K562 (cell line): Measurements from ENCODE around the gene TMA16. TPM values are rescaled to one million over a fixed set of nuclear protein-coding genes. Genes with fewer than 3 reads are reported as not detected.

Experiments
- ARID4B ChIP-seq: sonication (generic); formaldehyde crosslinking; IDR thresholded peaks from 2 replicates; pipeline ENCODE4 v1.8.0; 2022; ENCODE audit warnings: mild to moderate bottlenecking, missing genetic modification reagents
- BCL6 ChIP-seq: fragments of 250-450 bp; sonication (Bioruptor Pico); IDR thresholded peaks from 2 replicates; pipeline ENCODE4 v1.4.0; 2020
- CBX3 ChIP-seq, 2 experiments: IDR thresholded peaks; 1 replicate in 1 of 2; 2 replicates in 1 of 2; pipeline ENCODE4 v1.6.1; 2012; ENCODE audit warnings: inconsistent platforms in 2 of 2, low read length in 2 of 2, borderline replicate concordance in 1 of 2, control low read depth in 1 of 2
- E2F1 ChIP-seq: sonication (generic); formaldehyde crosslinking; IDR thresholded peaks from 2 replicates; pipeline ENCODE4 v1.8.1; 2023; ENCODE audit warnings: mild to moderate bottlenecking, missing genetic modification reagents, moderate library complexity
- MITF ChIP-seq: IDR thresholded peaks from 2 replicates; pipeline ENCODE4 v1.6.1; 2014; ENCODE audit warnings: antibody characterized with exemption
- MLLT1 ChIP-seq, 2 experiments: fragments of 450-650 bp; IDR thresholded peaks; 2 replicates each; pipeline ENCODE4 v1.6.1; 2016
- MTA1 ChIP-seq: fragments of 450-650 bp; IDR thresholded peaks from 2 replicates; pipeline ENCODE4 v1.6.1; 2017; ENCODE audit warnings: borderline replicate concordance
- MYC ChIP-seq, 2 experiments: fragments of 250-450 bp in 1 of 2; sonication (Bioruptor Pico) in 1 of 2; IDR thresholded peaks; 2 replicates each; pipeline versions ENCODE4 v1.5.1 to v1.6.1; 2012 to 2021; ENCODE audit warnings: low read depth in 2 of 2, borderline replicate concordance in 1 of 2, improper control_type of control experiment in 1 of 2, low read length in 1 of 2, mild to moderate bottlenecking in 1 of 2, moderate library complexity in 1 of 2
- NFE2L1 ChIP-seq: fragments of 450-650 bp; IDR thresholded peaks from 2 replicates; pipeline ENCODE4 v1.6.1; 2016; ENCODE audit warnings: missing genetic modification characterization, low read depth, mild to moderate bottlenecking, missing compliant biosample characterization, moderate library complexity, borderline replicate concordance
- NR2F6 ChIP-seq: fragments of 450-650 bp; formaldehyde crosslinking; IDR thresholded peaks from 2 replicates; pipeline ENCODE4 v1.4.0; 2020; ENCODE audit warnings: mild to moderate bottlenecking
- TCF15 ChIP-seq: fragments of 250-450 bp; sonication (Bioruptor Pico); IDR thresholded peaks from 2 replicates; pipeline ENCODE4 v1.8.0; 2022; ENCODE audit warnings: moderate library complexity, mild to moderate bottlenecking, inconsistent platforms
- THRB ChIP-seq: fragments of 450-650 bp; formaldehyde crosslinking; conservative IDR thresholded peaks from 2 replicates; pipeline ENCODE4 v1.4.0; 2022; ENCODE audit warnings: mild to moderate bottlenecking, missing genetic modification characterization
- ZBTB43 ChIP-seq: sonication (generic); formaldehyde crosslinking; IDR thresholded peaks from 2 replicates; pipeline ENCODE4 v1.8.0; 2023; ENCODE audit warnings: mild to moderate bottlenecking, missing genetic modification reagents
- polyA plus RNA-seq, 8 experiments: library from polyadenylated mRNA; depleted of rRNA in 4 of 8; stranded (reverse) in 5 of 8; unstranded in 3 of 8; fragments of >200 nt; fragmentation: Nextera tagmentation in 2 of 8; fragmentation: Illumina TruSeq in 1 of 8; extraction: Ambion mirVana in 2 of 8; extraction: Trizol in 1 of 8; gene quantifications; 2 replicates each; pipeline versions ENCODE4 v1.2.1 to v1.2.3, GENCODE V29; 2011 to 2014; ENCODE audit warnings: inconsistent platforms in 1 of 8, missing spikeins in 1 of 8
- total RNA-seq, 7 experiments: library from RNA; depleted of rRNA in 6 of 7; stranded (reverse); fragments of >200 nt in 6 of 7; fragmentation: Illumina TruSeq in 2 of 7; extraction: Trizol in 2 of 7; gene quantifications; 2 replicates each; pipeline versions ENCODE4 v1.2.1 to v1.2.3, GENCODE V29; 2011 to 2021; ENCODE audit warnings: low replicate concordance in 1 of 7

Gene TMA16
- total and polyA plus RNA-seq, 9 of the 15 experiments (the other 6 are each of a cell fraction or from before 2014, with no cell fraction given), result 27.7 to 74.8 (median 66.6) TPM

- no peak for TF ChIP-seq BCL6 (CRISPR knock-in tag)
- TF ChIP-seq THRB (CRISPR knock-in tag), result no peak
- TF ChIP-seq NR2F6 (CRISPR knock-in tag), result no peak
- no peak for TF ChIP-seq NFE2L1
- peak; percentile 85 for TF ChIP-seq E2F1 (CRISPR knock-in tag)
- TF ChIP-seq ZBTB43 (CRISPR knock-in tag), result peak; percentile 86
- 0 out of 4 replicates have a peak, but pooled peaks of 1 of the 2 experiments have one; percentile 24 for TF ChIP-seq MLLT1 (IDR thresholded peaks at IDR 0.05)
- no peak for TF ChIP-seq MITF
- no peak for TF ChIP-seq MTA1
- peak in 1 of 2 experiments; percentile 96; a peak in 2 of 3 replicates for TF ChIP-seq CBX3 (IDR thresholded peaks at IDR 0.05; ENCODE audit: borderline replicate concordance in 1 of 2, low read length in 2 of 2)
- peak; percentile 93 for TF ChIP-seq ARID4B
- TF ChIP-seq MYC (IDR thresholded peaks at IDR 0.05; ENCODE audit: low read depth, low read length), result peak; percentile 100
- peak; percentile 99 for TF ChIP-seq MYC (CRISPR knock-in tag; IDR thresholded peaks at IDR 0.05; ENCODE audit: borderline replicate concordance, low read depth)
- TF ChIP-seq TCF15 (CRISPR knock-in tag), result no peak
Observed at GRCh38 chr4:163494360-163495241, at the start of gene TMA16 (continued).
